ENCODE data around the gene PFKFB4. TPM values are rescaled to one million over a fixed set of nuclear protein-coding genes. Genes with fewer than 3 reads are reported as not detected.

PFKFB4 gene
- total RNA-seq, 1 donor = 12.3 TPM

DNA sequence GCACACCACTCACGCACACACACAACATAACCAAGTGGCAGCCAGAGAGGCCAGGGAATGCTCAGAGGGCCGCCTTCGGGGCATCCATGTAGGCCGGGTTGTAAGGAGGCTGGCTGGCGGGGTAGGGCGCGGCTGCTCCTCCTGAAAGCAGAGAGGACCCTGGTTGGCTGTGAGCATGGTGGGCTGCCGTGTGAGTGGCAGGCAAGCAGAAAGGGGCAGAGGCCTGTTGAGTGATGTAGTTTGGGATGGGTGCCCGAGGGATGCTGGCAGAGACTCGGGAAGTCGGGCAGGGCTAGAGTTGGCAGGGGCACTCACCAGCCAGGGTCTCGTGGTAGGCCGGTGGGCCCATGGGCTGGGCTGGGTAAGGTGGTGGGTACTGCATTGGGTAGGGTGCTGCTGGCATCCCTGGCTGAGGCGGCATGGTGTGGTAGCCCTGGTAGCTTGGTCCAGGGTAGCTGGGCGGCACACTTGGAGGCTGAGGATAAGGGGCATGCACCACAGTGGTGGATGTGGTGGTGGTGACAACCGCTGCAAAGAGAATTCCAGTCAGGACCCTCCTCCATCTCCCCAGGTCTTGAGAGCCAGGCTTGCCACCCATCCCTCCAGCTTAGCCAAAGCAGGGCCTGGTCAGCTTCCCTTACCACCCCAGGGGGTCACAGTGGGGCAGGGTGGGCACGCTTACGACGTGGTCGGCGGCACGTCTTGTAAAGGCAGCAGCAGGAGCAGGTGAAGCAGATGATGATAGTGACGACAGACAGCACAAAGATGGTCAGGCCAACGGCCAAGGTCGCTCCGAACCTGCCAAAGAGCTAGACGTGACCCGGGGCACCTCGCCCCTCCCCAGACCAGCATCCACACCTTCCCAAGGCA lies 87.3 kb downstream of the PFKFB4 start:
- DNase-seq (ENCODE audit: insufficient read length, low spot score, missing footprints) = no peak
- Histone ChIP-seq H3K9me3 (ENCODE audit: low read depth, low read length) (no peaks in the 10 kb centered on the region), H4K20me1 (ENCODE audit: insufficient read depth, low read length) (peaks cover 4% of the 10 kb centered on the region), H3K36me3 (ENCODE audit: insufficient read depth, low read length) (peaks cover 27% of the 10 kb centered on the region), H3K27me3 (ENCODE audit: insufficient read depth, low read length) (no peaks in the 10 kb centered on the region), H3K27ac (ENCODE audit: low read depth, low read length) (no peak overlapping the region), H3K79me2 (ENCODE audit: insufficient read depth, low read length) (peaks cover 59% of the 10 kb centered on the region), H3K4me2 (ENCODE audit: insufficient read depth, low read length) (no peak overlapping the region), H2AFZ (ENCODE audit: low read length) (no peak overlapping the region), H3K4me3 (ENCODE audit: insufficient read depth, low read length) (no peak overlapping the region), H3K4me1 (ENCODE audit: insufficient read depth, low read length) (peaks cover 40% of the 10 kb centered on the region)
- TF ChIP-seq, protein P1, sequence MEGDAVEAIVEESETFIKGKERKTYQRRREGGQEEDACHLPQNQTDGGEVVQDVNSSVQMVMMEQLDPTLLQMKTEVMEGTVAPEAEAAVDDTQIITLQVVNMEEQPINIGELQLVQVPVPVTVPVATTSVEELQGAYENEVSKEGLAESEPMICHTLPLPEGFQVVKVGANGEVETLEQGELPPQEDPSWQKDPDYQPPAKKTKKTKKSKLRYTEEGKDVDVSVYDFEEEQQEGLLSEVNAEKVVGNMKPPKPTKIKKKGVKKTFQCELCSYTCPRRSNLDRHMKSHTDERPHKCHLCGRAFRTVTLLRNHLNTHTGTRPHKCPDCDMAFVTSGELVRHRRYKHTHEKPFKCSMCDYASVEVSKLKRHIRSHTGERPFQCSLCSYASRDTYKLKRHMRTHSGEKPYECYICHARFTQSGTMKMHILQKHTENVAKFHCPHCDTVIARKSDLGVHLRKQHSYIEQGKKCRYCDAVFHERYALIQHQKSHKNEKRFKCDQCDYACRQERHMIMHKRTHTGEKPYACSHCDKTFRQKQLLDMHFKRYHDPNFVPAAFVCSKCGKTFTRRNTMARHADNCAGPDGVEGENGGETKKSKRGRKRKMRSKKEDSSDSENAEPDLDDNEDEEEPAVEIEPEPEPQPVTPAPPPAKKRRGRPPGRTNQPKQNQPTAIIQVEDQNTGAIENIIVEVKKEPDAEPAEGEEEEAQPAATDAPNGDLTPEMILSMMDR (IDR thresholded peaks at IDR 0.05; ENCODE audit: extremely low read depth, low read depth, low read length) = no peak

DNA sequence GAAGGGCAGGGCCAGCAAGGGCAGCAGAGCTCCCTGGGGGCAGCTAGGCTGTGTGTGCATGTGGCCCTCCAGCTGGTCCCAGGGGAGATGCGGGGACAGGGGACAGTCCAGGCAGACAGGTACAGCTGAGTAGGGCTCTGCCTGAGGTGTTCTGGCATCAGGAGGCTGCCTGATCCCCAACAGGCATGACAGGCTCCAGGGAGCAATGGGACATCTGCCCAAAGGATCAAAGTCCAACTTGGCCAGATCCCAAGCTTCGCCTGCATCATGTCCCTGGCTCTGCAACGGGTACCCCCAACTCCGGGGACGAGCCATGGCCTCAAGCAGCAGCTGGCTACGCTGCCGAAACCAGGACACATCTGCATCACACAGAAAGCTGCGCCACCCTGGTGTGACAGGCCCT lies 88.3 kb downstream of the PFKFB4 start:
- TF ChIP-seq, protein P1 (IDR thresholded peaks at IDR 0.05; ENCODE audit: extremely low read depth, low read depth, low read length) = no peak
- H3K27ac ChIP-seq (ENCODE audit: low read depth, low read length) = peak overlapping the region; percentile 100
- DNase-seq (ENCODE audit: insufficient read length, low spot score, missing footprints) = no peak
- no peak overlapping the region for H3K4me2 ChIP-seq (ENCODE audit: insufficient read depth, low read length)
- peaks cover 4% of the 10 kb centered on the region for H4K20me1 ChIP-seq (ENCODE audit: insufficient read depth, low read length)
- no peak overlapping the region for H3K4me3 ChIP-seq (ENCODE audit: insufficient read depth, low read length)
- H3K27me3 ChIP-seq (ENCODE audit: insufficient read depth, low read length) = no peaks in the 10 kb centered on the region
- H3K79me2 ChIP-seq (ENCODE audit: insufficient read depth, low read length) = peaks cover 59% of the 10 kb centered on the region
- H3K36me3 ChIP-seq (ENCODE audit: insufficient read depth, low read length) = peaks cover 27% of the 10 kb centered on the region
- H3K4me1 ChIP-seq (ENCODE audit: insufficient read depth, low read length) = peaks cover 37% of the 10 kb centered on the region
- no peaks in the 10 kb centered on the region for H3K9me3 ChIP-seq (ENCODE audit: low read depth, low read length)
- no peak overlapping the region for H2AFZ ChIP-seq (ENCODE audit: low read length)

Small RNA genes within 50 kb of the gene (small RNA-seq; reads per million reads assigned to genes)
- not detected for gene MIR6823

Other genes with a start within 250 kb of the PFKFB4 start
- gene SPINK8, start 223.1 kb downstream of the PFKFB4 start, total RNA-seq = not detected in 2 replicates
- not detected in 2 replicates for gene FBXW12, start 184.6 kb downstream of the PFKFB4 start, total RNA-seq
- gene PLXNB1, start 126.7 kb downstream of the PFKFB4 start, total RNA-seq = 23.3 and 33.7 TPM in 2 replicates
- 13.3 and 17.4 TPM in 2 replicates for gene CCDC51, start 116.7 kb downstream of the PFKFB4 start, total RNA-seq
- gene TMA7, start 116.5 kb downstream of the PFKFB4 start, total RNA-seq = 128 and 135 TPM in 2 replicates
- gene ATRIP, start 110.1 kb downstream of the PFKFB4 start, total RNA-seq = 5.0 and 5.1 TPM in 2 replicates
- 99.3 and 105 TPM in 2 replicates for gene SHISA5, start 52.6 kb downstream of the PFKFB4 start, total RNA-seq
- 0.29 and 0.72 TPM in 2 replicates for gene UCN2, start 7.0 kb upstream of the PFKFB4 start, total RNA-seq
- gene COL7A1, start 38.5 kb upstream of the PFKFB4 start, total RNA-seq = 12.7 and 21.4 TPM in 2 replicates
- 299 and 308 TPM in 2 replicates for gene UQCRC1, start 52.8 kb upstream of the PFKFB4 start, total RNA-seq
- gene TMEM89, start 65.0 kb upstream of the PFKFB4 start, total RNA-seq = 0.59 TPM in 1 of 2 replicates, not detected in the other
- gene SLC26A6, start 78.7 kb upstream of the PFKFB4 start, total RNA-seq = 26.2 and 30.8 TPM in 2 replicates
- gene CELSR3, start 106.1 kb upstream of the PFKFB4 start, total RNA-seq = 1.2 and 1.4 TPM in 2 replicates
- gene NCKIPSD, start 129.1 kb upstream of the PFKFB4 start, total RNA-seq = 17.1 and 17.7 TPM in 2 replicates
- gene IP6K2, start 160.4 kb upstream of the PFKFB4 start, total RNA-seq = 38.0 and 44.9 TPM in 2 replicates